ENCODE data around the gene TTC28.

The TTC28 gene

DNA sequence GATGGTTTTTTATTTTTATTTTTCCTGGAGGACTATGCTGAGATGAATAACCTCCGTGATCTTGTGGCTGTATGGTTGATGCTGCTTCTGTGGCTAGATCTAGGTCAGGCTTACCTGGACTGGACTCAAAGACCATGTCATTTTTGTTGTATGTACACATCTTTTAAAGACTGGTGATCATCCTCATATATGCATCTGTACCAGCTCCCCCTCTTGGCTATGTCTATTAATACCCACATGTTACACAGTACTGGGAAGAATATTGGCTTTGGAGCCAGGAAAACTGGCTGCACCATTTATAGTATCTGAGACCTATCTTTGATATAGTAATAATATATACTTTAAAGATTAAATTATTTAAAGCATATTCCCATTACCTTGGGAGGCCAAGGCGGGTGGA lies 742.2 kb downstream of the TTC28 start:
- Histone ChIP-seq H3K4me1 (ENCODE audit: control insufficient read depth, insufficient read depth, low read length) (peaks cover 6% of the 10 kb centered on the region; the same call in 1 of the 2 replicates), H3K9me3 (ENCODE audit: control insufficient read depth, insufficient read depth, low read depth, low read length) (no peaks in the 10 kb centered on the region), H3K4me3 (ENCODE audit: low read depth, low read length) (no peak overlapping the region), H3K27ac (ENCODE audit: extremely low read depth, low read depth, low read length) (no peak overlapping the region), H3K36me3 (ENCODE audit: control insufficient read depth in 2 of 2, insufficient read depth in 1 of 2, low read length in 2 of 2) (no peaks in the 10 kb centered on the region)
- CTCF ChIA-PET: interaction anchor here (0.6 to 3.0 kb wide), 7 partner anchors 12 to 663 kb away, joined by 3 to 13 read pairs (median 3); no protein-coding TSS in a partner anchor
- TF ChIP-seq ZNF792 (tag by site-specific recombination; IDR thresholded peaks at IDR 0.05): no peak
- no peak for TF ChIP-seq ZNF23 (tag by site-specific recombination; IDR thresholded peaks at IDR 0.05; ENCODE audit: borderline replicate concordance)
- TF ChIP-seq, protein P1, sequence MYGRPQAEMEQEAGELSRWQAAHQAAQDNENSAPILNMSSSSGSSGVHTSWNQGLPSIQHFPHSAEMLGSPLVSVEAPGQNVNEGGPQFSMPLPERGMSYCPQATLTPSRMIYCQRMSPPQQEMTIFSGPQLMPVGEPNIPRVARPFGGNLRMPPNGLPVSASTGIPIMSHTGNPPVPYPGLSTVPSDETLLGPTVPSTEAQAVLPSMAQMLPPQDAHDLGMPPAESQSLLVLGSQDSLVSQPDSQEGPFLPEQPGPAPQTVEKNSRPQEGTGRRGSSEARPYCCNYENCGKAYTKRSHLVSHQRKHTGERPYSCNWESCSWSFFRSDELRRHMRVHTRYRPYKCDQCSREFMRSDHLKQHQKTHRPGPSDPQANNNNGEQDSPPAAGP (tag by site-specific recombination; IDR thresholded peaks at IDR 0.05): no peak
- TF ChIP-seq HOXC10 (CRISPR knock-in tag; IDR thresholded peaks at IDR 0.05): no peak
- TF ChIP-seq ZNF660 (tag by site-specific recombination; IDR thresholded peaks at IDR 0.05): no peak
- no peak for TF ChIP-seq ZFP37 (tag by site-specific recombination; IDR thresholded peaks at IDR 0.05)
- no peak for TF ChIP-seq ZNF677 (tag by site-specific recombination; IDR thresholded peaks at IDR 0.05)
- TF ChIP-seq GLIS2 (tag by site-specific recombination; IDR thresholded peaks at IDR 0.05): no peak
- POLR2A ChIA-PET: no interaction called here

DNA sequence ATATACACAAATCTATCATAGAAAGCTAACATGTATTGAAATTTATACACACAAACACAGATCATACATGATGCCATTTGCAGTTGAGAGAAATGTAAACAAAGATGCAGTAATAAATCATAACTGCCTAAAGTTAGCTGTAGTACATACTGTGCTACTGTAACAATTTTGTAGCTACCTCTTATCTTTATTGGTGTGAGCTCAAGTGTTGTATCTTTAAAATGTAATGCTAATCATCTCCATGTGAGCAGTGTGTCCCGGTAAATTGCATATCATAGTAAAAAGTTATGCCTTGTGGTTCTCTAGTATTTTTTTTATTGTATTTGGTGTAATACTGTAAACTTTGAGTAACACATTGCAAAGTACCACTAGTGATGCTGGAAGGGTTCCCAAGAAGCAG lies 743.7 kb downstream of the TTC28 start:
- CTCF ChIA-PET: interaction anchor here (0.5 to 3.0 kb wide), 7 partner anchors 9 to 1572 kb away, joined by 3 to 13 read pairs (median 3); no protein-coding TSS in a partner anchor
- Histone ChIP-seq H3K9me3 (ENCODE audit: control insufficient read depth, insufficient read depth, low read depth, low read length) (no peaks in the 10 kb centered on the region), H3K4me3 (ENCODE audit: low read depth, low read length) (no peak overlapping the region), H3K4me1 (ENCODE audit: control insufficient read depth, insufficient read depth, low read length) (peaks cover 6% of the 10 kb centered on the region; the same call in 1 of the 2 replicates), H3K36me3 (ENCODE audit: control insufficient read depth in 2 of 2, insufficient read depth in 1 of 2, low read length in 2 of 2) (no peaks in the 10 kb centered on the region; a peak in 1 of 3 replicates), H3K27ac (ENCODE audit: extremely low read depth, low read depth, low read length) (no peak overlapping the region)
- POLR2A ChIA-PET: interaction anchor here (0.6 to 2.4 kb wide), 4 partner anchors 14 to 374 kb away, joined by 3 to 6 read pairs (median 4); partner anchors contain the start of gene PITPNB
- peak; percentile 87 for TF ChIP-seq FEZF1 (tag by site-specific recombination; IDR thresholded peaks at IDR 0.05)
- TF ChIP-seq, protein P2, sequence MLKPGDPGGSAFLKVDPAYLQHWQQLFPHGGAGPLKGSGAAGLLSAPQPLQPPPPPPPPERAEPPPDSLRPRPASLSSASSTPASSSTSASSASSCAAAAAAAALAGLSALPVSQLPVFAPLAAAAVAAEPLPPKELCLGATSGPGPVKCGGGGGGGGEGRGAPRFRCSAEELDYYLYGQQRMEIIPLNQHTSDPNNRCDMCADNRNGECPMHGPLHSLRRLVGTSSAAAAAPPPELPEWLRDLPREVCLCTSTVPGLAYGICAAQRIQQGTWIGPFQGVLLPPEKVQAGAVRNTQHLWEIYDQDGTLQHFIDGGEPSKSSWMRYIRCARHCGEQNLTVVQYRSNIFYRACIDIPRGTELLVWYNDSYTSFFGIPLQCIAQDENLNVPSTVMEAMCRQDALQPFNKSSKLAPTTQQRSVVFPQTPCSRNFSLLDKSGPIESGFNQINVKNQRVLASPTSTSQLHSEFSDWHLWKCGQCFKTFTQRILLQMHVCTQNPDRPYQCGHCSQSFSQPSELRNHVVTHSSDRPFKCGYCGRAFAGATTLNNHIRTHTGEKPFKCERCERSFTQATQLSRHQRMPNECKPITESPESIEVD (tag by site-specific recombination; IDR thresholded peaks at IDR 0.05): peak; percentile 94
- peak; percentile 60; the same call in 1 of the 2 replicates for TF ChIP-seq ZNF843 (tag by site-specific recombination; IDR thresholded peaks at IDR 0.05)
- TF ChIP-seq ZNF785 (tag by site-specific recombination; IDR thresholded peaks at IDR 0.05): no peak
- TF ChIP-seq, protein P3, sequence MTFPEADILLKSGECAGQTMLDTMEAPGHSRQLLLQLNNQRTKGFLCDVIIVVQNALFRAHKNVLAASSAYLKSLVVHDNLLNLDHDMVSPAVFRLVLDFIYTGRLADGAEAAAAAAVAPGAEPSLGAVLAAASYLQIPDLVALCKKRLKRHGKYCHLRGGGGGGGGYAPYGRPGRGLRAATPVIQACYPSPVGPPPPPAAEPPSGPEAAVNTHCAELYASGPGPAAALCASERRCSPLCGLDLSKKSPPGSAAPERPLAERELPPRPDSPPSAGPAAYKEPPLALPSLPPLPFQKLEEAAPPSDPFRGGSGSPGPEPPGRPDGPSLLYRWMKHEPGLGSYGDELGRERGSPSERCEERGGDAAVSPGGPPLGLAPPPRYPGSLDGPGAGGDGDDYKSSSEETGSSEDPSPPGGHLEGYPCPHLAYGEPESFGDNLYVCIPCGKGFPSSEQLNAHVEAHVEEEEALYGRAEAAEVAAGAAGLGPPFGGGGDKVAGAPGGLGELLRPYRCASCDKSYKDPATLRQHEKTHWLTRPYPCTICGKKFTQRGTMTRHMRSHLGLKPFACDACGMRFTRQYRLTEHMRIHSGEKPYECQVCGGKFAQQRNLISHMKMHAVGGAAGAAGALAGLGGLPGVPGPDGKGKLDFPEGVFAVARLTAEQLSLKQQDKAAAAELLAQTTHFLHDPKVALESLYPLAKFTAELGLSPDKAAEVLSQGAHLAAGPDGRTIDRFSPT (tag by site-specific recombination; IDR thresholded peaks at IDR 0.05): 0 out of 2 replicates have a peak, but pooled peaks have one; percentile 33
- TF ChIP-seq, protein P4, sequence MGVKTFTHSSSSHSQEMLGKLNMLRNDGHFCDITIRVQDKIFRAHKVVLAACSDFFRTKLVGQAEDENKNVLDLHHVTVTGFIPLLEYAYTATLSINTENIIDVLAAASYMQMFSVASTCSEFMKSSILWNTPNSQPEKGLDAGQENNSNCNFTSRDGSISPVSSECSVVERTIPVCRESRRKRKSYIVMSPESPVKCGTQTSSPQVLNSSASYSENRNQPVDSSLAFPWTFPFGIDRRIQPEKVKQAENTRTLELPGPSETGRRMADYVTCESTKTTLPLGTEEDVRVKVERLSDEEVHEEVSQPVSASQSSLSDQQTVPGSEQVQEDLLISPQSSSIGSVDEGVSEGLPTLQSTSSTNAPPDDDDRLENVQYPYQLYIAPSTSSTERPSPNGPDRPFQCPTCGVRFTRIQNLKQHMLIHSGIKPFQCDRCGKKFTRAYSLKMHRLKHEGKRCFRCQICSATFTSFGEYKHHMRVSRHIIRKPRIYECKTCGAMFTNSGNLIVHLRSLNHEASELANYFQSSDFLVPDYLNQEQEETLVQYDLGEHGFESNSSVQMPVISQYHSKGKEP (tag by site-specific recombination; IDR thresholded peaks at IDR 0.05): 0 out of 2 replicates have a peak, but pooled peaks have one; percentile 10
- TF ChIP-seq ZNF660 (tag by site-specific recombination; IDR thresholded peaks at IDR 0.05): no peak
- TF ChIP-seq, protein P5, sequence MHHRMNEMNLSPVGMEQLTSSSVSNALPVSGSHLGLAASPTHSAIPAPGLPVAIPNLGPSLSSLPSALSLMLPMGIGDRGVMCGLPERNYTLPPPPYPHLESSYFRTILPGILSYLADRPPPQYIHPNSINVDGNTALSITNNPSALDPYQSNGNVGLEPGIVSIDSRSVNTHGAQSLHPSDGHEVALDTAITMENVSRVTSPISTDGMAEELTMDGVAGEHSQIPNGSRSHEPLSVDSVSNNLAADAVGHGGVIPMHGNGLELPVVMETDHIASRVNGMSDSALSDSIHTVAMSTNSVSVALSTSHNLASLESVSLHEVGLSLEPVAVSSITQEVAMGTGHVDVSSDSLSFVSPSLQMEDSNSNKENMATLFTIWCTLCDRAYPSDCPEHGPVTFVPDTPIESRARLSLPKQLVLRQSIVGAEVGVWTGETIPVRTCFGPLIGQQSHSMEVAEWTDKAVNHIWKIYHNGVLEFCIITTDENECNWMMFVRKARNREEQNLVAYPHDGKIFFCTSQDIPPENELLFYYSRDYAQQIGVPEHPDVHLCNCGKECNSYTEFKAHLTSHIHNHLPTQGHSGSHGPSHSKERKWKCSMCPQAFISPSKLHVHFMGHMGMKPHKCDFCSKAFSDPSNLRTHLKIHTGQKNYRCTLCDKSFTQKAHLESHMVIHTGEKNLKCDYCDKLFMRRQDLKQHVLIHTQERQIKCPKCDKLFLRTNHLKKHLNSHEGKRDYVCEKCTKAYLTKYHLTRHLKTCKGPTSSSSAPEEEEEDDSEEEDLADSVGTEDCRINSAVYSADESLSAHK (tag by site-specific recombination; IDR thresholded peaks at IDR 0.05): 0 out of 2 replicates have a peak, but pooled peaks have one; percentile 31
- peak; percentile 96 for TF ChIP-seq OSR2 (tag by site-specific recombination; IDR thresholded peaks at IDR 0.05)
- TF ChIP-seq ZNF549 (tag by site-specific recombination; IDR thresholded peaks at IDR 0.05): 0 out of 2 replicates have a peak, but pooled peaks have one; percentile 5
- TF ChIP-seq, protein P6, sequence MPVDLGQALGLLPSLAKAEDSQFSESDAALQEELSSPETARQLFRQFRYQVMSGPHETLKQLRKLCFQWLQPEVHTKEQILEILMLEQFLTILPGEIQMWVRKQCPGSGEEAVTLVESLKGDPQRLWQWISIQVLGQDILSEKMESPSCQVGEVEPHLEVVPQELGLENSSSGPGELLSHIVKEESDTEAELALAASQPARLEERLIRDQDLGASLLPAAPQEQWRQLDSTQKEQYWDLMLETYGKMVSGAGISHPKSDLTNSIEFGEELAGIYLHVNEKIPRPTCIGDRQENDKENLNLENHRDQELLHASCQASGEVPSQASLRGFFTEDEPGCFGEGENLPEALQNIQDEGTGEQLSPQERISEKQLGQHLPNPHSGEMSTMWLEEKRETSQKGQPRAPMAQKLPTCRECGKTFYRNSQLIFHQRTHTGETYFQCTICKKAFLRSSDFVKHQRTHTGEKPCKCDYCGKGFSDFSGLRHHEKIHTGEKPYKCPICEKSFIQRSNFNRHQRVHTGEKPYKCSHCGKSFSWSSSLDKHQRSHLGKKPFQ (tag by site-specific recombination; IDR thresholded peaks at IDR 0.05): peak; percentile 89
- no peak for TF ChIP-seq ZNF426 (tag by site-specific recombination; IDR thresholded peaks at IDR 0.05)

All from HEK293 (cell line).